ENCODE measurements around the gene GTF3A.
A peak's percentile ranks its signal among the peaks of the same experiment; 100 is the strongest.
"Not testable (repeated sequence)": the region's sequence is repeated elsewhere in the genome, so short reads cannot be mapped to it uniquely, and the experiment has no call there.

GTF3A gene

DNA sequence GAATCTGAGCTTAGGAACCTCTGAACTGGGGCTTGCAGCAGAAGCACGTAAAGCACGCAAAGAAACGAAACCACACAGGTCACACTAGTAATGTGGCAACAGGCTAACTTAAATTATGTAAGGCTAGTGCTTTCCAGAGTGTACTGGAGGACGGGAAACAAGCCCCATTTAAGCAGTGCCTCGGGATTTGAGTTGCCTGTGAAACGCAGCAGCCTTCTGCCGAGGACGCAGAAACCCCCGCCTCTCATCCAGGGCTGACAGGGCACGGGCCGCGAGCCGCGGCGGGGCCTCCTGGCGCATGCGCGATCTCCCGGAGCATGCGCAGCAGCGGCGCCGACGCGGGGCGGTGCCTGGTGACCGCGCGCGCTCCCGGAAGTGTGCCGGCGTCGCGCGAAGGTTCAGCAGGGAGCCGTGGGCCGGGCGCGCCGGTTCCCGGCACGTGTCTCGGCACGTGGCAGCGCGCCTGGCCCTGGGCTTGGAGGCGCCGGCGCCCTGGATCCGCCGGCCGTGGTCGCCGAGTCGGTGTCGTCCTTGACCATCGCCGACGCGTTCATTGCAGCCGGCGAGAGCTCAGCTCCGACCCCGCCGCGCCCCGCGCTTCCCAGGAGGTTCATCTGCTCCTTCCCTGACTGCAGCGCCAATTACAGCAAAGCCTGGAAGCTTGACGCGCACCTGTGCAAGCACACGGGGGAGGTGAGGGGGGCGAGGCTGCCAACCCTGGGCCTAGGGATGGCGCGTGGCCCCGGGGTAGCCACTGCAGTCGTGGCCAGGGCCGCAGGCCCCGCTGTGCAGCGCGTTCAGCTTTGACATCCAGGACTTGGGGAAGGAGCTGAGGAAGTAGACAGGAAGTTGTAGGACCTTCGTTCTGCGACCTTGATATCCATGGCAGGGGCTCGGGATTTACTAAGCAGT is at the start of gene GTF3A:
Gene GTF3A (plus strand): TSS at position 374 of the 912 bp plus-strand sequence.
- peak; percentile 86 for DNase-seq

- DNase-seq = peak; percentile 54
Observed at GRCh38 chr13:27374650-27375049, 49.8 kb upstream of the GTF3A start.

GRCh38 chr13:27375686-27376326 is 48.6 kb upstream of the GTF3A start:
- DNase-seq = peak; percentile 47

DNA sequence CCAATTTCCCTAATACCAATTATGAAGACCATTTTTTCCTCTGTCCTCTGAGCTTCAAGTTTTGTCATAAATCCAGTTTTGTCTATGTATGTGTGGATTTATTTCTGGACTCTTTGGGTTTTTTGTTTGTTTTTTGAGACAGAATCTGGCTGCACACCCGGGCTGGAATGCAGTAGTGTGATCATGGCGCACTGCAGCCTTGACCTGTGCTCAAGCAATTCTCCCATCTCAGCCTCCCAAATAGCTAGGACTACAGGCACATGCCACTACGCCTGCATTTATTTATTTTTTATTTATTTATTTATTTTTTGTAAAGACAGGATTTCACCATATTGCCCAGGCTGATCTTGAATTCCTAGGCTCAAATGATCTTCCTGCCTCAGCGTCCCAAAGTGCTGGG is 45.3 kb upstream of the GTF3A start:
- no peak for DNase-seq

DNA sequence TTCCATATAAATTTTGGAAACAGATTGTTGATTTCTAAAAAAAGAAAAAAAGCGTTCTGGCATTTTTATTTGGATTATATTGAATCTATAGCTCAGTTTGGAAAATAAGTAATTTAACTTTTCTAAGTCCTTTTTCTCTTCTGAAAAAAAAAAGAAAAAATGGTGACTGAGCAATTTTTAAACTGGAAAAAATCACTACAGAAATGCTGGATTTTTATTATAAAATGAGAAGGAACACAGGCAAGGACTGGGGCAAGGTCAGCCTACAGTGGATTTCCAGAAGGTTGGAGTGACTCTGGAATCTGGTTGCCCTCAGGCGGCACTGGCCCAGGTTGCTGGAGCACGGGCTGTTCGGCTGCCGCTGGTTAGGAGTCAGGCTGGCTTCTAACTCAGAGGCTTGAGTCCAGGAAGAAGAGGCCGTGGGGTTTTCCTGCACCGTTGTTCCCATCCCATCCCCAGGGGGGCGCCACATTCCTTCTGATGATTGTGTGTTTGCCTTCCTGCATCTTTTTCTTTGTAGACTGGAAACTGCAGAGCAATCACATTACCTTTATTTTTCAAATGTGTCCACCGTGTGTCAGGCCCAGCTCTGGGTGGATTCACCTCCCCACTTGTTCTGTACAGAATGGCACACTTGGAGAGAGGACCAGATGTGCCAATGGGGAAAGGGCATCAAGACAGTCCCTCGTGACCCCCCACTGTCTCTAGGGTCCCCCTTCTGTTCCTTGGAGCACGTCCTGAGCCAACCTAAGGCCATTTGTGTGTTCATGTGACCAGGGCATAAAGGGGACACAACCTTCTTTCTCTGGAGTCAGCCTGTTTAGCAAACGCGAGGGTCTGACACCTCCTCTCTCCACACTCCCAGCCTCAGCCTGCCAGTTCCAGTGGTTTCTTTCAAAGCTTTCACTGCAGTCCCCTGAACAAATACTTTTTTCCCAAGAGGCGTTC is 44.5 kb upstream of the GTF3A start:
- peak; percentile 63 for DNase-seq

DNA sequence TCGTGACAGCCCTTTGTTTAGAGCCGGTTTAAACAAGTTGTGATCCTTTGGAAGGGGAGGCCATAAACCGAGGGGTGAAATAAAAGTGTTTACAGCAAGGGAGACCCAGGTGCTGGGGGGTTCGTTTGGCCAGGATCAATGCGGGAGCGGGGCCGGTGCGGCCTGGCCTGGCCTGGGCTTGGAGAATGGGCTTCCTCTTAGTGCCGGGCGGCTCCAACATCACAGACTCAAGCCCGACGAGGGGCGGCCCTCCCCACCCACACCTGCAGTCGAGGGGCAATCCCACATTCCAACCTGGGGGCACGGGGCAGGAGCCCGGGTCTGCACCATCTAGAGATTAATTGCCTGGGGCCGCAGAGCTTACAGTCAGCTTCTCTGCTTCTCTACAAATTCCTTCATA is 42.8 kb upstream of the GTF3A start:
- no peak for DNase-seq

GRCh38 chr13:27383104-27383921 is 41.1 kb upstream of the GTF3A start:
- DNase-seq = no peak

GRCh38 chr13:27384285-27384684 is 40.1 kb upstream of the GTF3A start:
- no peak for DNase-seq

GRCh38 chr13:27388241-27388640 is 36.2 kb upstream of the GTF3A start:
- no peak for DNase-seq

- no peak for DNase-seq
Observed at GRCh38 chr13:27389891-27390290, 34.5 kb upstream of the GTF3A start.

- DNase-seq = no peak
Observed at GRCh38 chr13:27391471-27391870, 32.9 kb upstream of the GTF3A start.

GRCh38 chr13:27393101-27393500 is 31.3 kb upstream of the GTF3A start:
- DNase-seq = no peak

DNA sequence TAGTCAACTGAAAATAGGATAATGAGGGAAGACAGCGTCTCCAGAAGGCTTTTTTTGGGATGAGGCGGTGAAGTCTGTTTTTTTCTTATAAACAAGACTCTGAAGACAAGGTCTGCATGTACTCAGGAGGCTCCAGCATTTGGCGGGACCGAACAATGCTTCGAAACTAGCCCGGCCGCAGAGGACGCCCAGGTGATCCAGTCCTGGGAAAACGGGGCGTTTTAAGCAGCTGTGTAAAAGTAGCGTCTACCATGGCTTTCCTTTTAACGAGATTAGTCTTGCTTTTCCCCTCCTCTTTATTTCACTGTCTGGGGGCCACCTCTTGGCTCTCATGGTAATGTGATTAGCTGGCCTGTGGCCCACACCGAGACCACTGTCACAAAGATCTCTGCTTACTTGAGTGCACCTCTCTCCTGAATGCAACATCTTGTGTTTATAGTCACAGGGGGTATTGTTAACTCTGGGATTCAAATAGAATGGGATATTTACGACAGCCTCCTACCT is 29.4 kb upstream of the GTF3A start:
- DNase-seq = no peak

DNA sequence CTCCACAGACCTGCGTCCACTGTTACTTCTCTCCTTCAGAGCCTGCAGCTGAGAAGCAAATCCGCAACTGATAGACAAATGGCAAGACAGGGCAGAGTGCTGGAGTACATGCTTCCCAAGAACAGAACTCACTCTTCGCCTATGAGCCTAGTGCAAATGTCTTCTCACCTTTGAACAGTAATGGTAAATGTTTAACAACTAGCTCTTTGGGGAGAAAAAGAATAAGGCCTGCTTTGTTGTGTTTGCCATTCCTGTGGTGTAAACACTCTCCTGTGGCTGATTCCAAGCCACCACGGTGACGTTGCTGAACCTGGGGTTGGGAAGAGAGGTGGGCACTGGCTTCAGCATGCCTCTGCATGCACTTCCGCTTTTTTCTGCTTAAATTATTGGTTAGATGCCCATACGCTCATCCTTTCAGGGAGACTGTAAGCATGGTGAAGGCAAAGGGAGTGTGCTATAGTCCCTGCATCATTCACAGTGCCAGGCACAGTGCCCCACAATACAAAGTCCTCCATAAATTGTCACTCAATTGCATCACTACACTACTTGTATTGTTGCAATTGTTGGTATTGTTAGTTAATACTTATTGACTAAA is 28.1 kb upstream of the GTF3A start:
- no peak for DNase-seq

- DNase-seq = no peak
Observed at GRCh38 chr13:27398360-27398759, 26.1 kb upstream of the GTF3A start.

DNA sequence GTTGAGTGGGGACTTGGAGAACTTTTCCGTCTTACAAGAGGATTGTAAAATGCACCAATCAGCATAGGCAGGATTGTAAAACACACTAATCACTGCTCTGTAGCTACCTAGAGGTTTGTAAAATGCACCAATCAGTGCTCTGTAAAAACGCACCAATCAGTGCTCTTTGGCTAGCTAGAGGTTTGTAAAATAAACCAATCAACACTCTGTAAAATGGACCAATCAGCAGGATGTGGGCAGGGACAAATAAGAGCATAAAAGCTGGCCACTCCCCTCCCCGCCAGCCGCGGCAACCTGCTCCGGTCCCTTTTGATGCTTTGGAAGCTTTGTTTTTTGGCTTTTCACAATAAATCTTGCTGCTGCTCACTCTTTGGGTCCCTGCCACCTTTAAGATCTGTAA is 24.0 kb upstream of the GTF3A start:
- not testable (repeated sequence) for DNase-seq

- no peak for DNase-seq
Observed at GRCh38 chr13:27401210-27401609, 23.2 kb upstream of the GTF3A start.

- DNase-seq = no peak
Observed at GRCh38 chr13:27403203-27403678, 21.2 kb upstream of the GTF3A start.

- no peak for DNase-seq
Observed at GRCh38 chr13:27403727-27404385, 20.6 kb upstream of the GTF3A start.

- no peak for DNase-seq
Observed at GRCh38 chr13:27404680-27405079, 19.7 kb upstream of the GTF3A start.

Data from stimulated activated CD4-positive, alpha-beta T cell treated with anti-CD3 and anti-CD28 coated beads, Interleukin-1b, Interleukin-23, amount 100 ng/mL, for 48 hours (primary cell).